HCT116 (cell line): ENCODE data around the gene DHRS13. TPM values are rescaled to one million over a fixed set of nuclear protein-coding genes. Genes with fewer than 3 reads are reported as not detected.

Experiments
- ATAC-seq: fragments of 200-7000 bp; cut with Tn5 transposase; 2 replicates; pipeline ENCODE4 v1.9.1; 2020; ENCODE audit warnings: mild to moderate bottlenecking, moderate library complexity
- BruUV-seq: library from RNA; stranded (reverse); fragments of 400-500 nt; replicated peaks from 2 replicates; lab custom pipeline; 2021; lab: Mats Ljungman, UMichigan
- CTCF ChIA-PET: fragments of 300-600 bp; sonication (Branson Sonifier 250); formaldehyde crosslinking; loops from one replicate; lab custom pipeline; 2021; ENCODE audit warnings: antibody characterized with exemption; lab: Charles Lee
- POLR2A ChIA-PET: fragments of 300-600, 350-600 bp; sonication (Branson Sonifier 250); formaldehyde crosslinking; loops from one replicate; lab custom pipeline; 2021; ENCODE audit warnings: antibody characterized with exemption; lab: Charles Lee
- RAD21 ChIA-PET, 2 experiments: fragments of 300-600 bp; sonication (Branson Sonifier 250); formaldehyde crosslinking; loops; one replicate each; lab custom pipeline; 2023; ENCODE audit warnings: low total read pairs in 2 of 2; ENCODE audit not compliant: uncharacterized antibody in 2 of 2, unreplicated experiment in 2 of 2, low non-redundant PET in 1 of 2; lab: Charles Lee
- DNase-seq: peaks from one replicate; pipeline ENCODE4 v3.0.0-alpha.2; 2010; ENCODE audit warnings: low read depth, low spot score
- H2AFZ ChIP-seq: fragments of 200-600 bp; shearing (Covaris generic), sonication (generic); 2 replicates; pipeline ENCODE4 v1.6.1; 2017; ENCODE audit warnings: low read depth, mixed run types, mixed read lengths, antibody characterized with exemption, low read length; ENCODE audit not compliant: poor library complexity, severe bottlenecking
- H3K27ac ChIP-seq: 2 replicates; pipeline ENCODE4 v1.5.1; 2012; ENCODE audit warnings: low read depth, low read length
- H3K27me3 ChIP-seq: fragments of 200-600 bp; sonication (generic); 2 replicates; pipeline ENCODE4 v1.6.1; 2016; ENCODE audit warnings: mixed run types, low read length, mixed read lengths; ENCODE audit not compliant: insufficient read depth
- H3K36me3 ChIP-seq, 2 experiments: fragments of 200-500 bp in 1 of 2; fragments of 200-600 bp in 1 of 2; sonication (Bioruptor generic) in 1 of 2; sonication (generic) in 1 of 2; 2 replicates each; pipeline versions ENCODE4 v1.5.1 to v1.6.1; 2014 to 2016; ENCODE audit warnings: low read length in 2 of 2, inconsistent platforms in 1 of 2, mixed read lengths in 1 of 2, mixed run types in 1 of 2; ENCODE audit not compliant: insufficient read depth in 2 of 2, control insufficient read depth in 1 of 2
- H3K4me1 ChIP-seq, 2 experiments: fragments of 200-600 bp in 1 of 2; sonication (generic) in 1 of 2; 2 replicates each; pipeline versions ENCODE4 v1.5.1 to v1.6.1; 2012 to 2017; ENCODE audit warnings: low read length in 2 of 2, inconsistent platforms in 1 of 2, mild to moderate bottlenecking in 1 of 2, mixed read lengths in 1 of 2, mixed run types in 1 of 2, moderate library complexity in 1 of 2; ENCODE audit not compliant: insufficient read depth in 2 of 2, control insufficient read depth in 1 of 2
- H3K4me2 ChIP-seq: fragments of 200-600 bp; sonication (generic); 2 replicates; pipeline ENCODE4 v1.6.1; 2017; ENCODE audit warnings: mixed run types, low read length, mixed read lengths
- H3K4me3 ChIP-seq, 2 experiments: fragments of 200-600 bp in 1 of 2; sonication (generic) in 1 of 2; replicated peaks in 1 of 2; 2 replicates each; pipeline ENCODE4 v1.5.1; 2011 to 2016; ENCODE audit warnings: low read length in 2 of 2, control low read depth in 1 of 2, low read depth in 1 of 2, mild to moderate bottlenecking in 1 of 2, mixed read lengths in 1 of 2, mixed run types in 1 of 2
- H3K79me2 ChIP-seq: fragments of 200-600 bp; sonication (generic); 2 replicates; pipeline ENCODE4 v1.6.1; 2017; ENCODE audit warnings: mild to moderate bottlenecking, mixed run types, low read length, moderate library complexity, mixed read lengths; ENCODE audit not compliant: insufficient read depth
- H3K9ac ChIP-seq: fragments of 200-600 bp; sonication (generic); 2 replicates; pipeline ENCODE4 v1.6.1; 2016; ENCODE audit warnings: low read length, mixed read lengths
- H3K9me2 ChIP-seq: fragments of 200-600 bp; sonication (generic), shearing (Covaris generic); 2 replicates; pipeline ENCODE4 v1.6.1; 2017; ENCODE audit warnings: mixed run types, mild to moderate bottlenecking, moderate library complexity; ENCODE audit not compliant: insufficient read depth
- H3K9me3 ChIP-seq, 2 experiments: fragments of 200-500 bp in 1 of 2; fragments of 200-600 bp in 1 of 2; sonication (Bioruptor generic) in 1 of 2; sonication (generic) in 1 of 2; 2 replicates each; pipeline ENCODE4 v1.6.1; 2014 to 2017; ENCODE audit warnings: low read length in 2 of 2, mixed read lengths in 2 of 2, inconsistent platforms in 1 of 2, low read depth in 1 of 2, mild to moderate bottlenecking in 1 of 2, mixed run types in 1 of 2, moderate library complexity in 1 of 2; ENCODE audit not compliant: control insufficient read depth in 1 of 2, insufficient read depth in 1 of 2
- H4K20me1 ChIP-seq: fragments of 200-600 bp; sonication (generic), shearing (Covaris generic); 2 replicates; pipeline ENCODE4 v1.6.1; 2017; ENCODE audit warnings: mixed run types, mild to moderate bottlenecking, moderate library complexity; ENCODE audit not compliant: insufficient read depth
- CBX3 ChIP-seq: IDR thresholded peaks from 2 replicates; pipeline ENCODE4 v1.6.1; 2012; ENCODE audit warnings: low read depth
- EZH2phosphoT487 ChIP-seq: fragments of 200-600 bp; IDR thresholded peaks from 2 replicates; pipeline ENCODE4 v1.6.1; 2018; ENCODE audit warnings: antibody characterized with exemption, borderline replicate concordance
- JUND ChIP-seq: IDR thresholded peaks from 2 replicates; pipeline ENCODE4 v1.6.1; 2012
- RAD21 ChIP-seq: IDR thresholded peaks from 2 replicates; pipeline ENCODE4 v1.6.1; 2012; ENCODE audit warnings: low read depth, mild to moderate bottlenecking
- ZFX ChIP-seq: fragments of 450-650 bp; IDR thresholded peaks from 2 replicates; pipeline ENCODE4 v1.6.1; 2017
- ZNF274 ChIP-seq: fragments of 200-500 bp; sonication (Bioruptor generic); IDR thresholded peaks from 2 replicates; pipeline ENCODE4 v1.6.1; 2014; ENCODE audit warnings: mild to moderate bottlenecking, low read depth, low read length, inconsistent platforms
- intact Hi-C: fragments of 100-400 bp; cut with micrococcal nuclease; formaldehyde crosslinking; loops from 2 replicates; pipeline ENCODE4 v1.10.0; 2022
- total RNA-seq: library from RNA; stranded (reverse); gene quantifications from one replicate; pipeline ENCODE4 v1.2.1, GENCODE V29; 2021; ENCODE audit not compliant: unreplicated experiment
- TF ChIP-seq, protein P1 (sequence below): IDR thresholded peaks from 2 replicates; pipeline ENCODE4 v1.6.1; 2012
- TF ChIP-seq, protein P2 (sequence below), 3 experiments: fragments of 200-600 bp in 1 of 3; sonication (generic) in 1 of 3; IDR thresholded peaks in 2 of 3; conservative IDR thresholded peaks in 1 of 3; 2 replicates each; pipeline ENCODE4 v1.5.1; 2012 to 2017; ENCODE audit warnings: low read depth in 2 of 3, low read length in 2 of 3, antibody characterized with exemption in 1 of 3, borderline replicate concordance in 1 of 3, control low read depth in 1 of 3, mild to moderate bottlenecking in 1 of 3, mixed read lengths in 1 of 3, mixed run types in 1 of 3, moderate library complexity in 1 of 3; ENCODE audit not compliant: insufficient read depth in 1 of 3

DHRS13 gene
- total RNA-seq, 1 experiment from 2014 or later: 13.5 TPM

DNA sequence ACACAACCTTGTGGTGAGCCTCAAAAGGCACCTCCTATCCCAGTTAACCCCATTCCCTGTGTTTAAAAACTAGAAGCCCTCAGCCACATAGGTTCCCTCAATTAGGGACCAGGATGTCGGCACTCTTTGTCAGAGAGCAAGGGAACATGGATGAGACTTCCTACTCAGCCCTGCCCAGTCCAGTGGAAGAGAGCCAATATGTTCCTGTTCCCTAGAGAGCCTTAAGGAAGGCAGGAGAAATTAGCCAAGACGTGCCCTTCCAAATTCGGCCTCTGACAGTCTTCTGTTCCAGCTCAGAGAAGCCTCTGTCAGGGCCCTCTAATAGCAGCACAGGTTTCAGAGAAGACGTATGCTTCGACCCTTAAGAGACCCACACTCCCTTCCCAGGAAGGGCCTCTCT lies 14.6 kb upstream of the DHRS13 start (continued):
- TF ChIP-seq ZNF274 (no peak), ZFX (no peak), CBX3 (no peak)
- TF ChIP-seq, protein P1, sequence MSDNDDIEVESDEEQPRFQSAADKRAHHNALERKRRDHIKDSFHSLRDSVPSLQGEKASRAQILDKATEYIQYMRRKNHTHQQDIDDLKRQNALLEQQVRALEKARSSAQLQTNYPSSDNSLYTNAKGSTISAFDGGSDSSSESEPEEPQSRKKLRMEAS: no peak

DNA sequence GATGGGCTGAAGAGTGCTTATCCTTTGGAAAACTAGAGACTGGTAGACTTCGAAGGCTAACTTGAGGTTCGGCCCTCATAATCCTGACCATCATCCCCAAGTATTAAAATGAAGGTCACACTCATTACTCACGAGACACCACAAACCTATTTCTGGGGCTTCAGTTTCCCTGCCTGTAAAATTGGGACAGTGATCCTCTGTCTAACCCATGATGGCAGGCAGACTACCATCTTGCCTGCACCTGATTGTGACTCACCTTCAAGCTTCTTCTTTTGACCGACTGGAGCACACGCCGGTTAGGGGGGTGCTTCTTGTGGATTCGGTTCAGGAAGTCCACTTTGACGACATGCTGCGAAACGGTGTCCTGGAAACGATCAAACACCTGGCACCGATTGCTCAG lies 14.2 kb upstream of the DHRS13 start:
- H2AFZ ChIP-seq: no peak overlapping the region
- H3K27me3 ChIP-seq: no peaks in the 10 kb centered on the region
- POLR2A ChIA-PET: no interaction called here
- H3K9me3 ChIP-seq: no peaks in the 10 kb centered on the region
- no peaks in the 10 kb centered on the region for H4K20me1 ChIP-seq
- DNase-seq: no peak
- no peaks in the 10 kb centered on the region for H3K9me2 ChIP-seq
- no peak overlapping the region for H3K9ac ChIP-seq
- no TSS peak for BruUV-seq
- no peak overlapping the region for H3K4me3 ChIP-seq
- no peak overlapping the region for H3K27ac ChIP-seq
- intact Hi-C loops: no loop called here
- H3K79me2 ChIP-seq: no peaks in the 10 kb centered on the region
- TF ChIP-seq JUND (no peak), EZH2phosphoT487 (no peak)
- RAD21 ChIA-PET: no interaction called here
- no peak for ATAC-seq
- peaks cover 71 to 72% of the 10 kb centered on the region in 2 experiments for H3K36me3 ChIP-seq
- H3K4me1 ChIP-seq: no peaks in the 10 kb centered on the region
- CTCF ChIA-PET: interaction anchor here (1.0 to 1.8 kb wide), 4 partner anchors 10 to 190 kb away, joined by 3 to 16 read pairs (median 4); no protein-coding TSS in a partner anchor
- H3K4me2 ChIP-seq: no peak overlapping the region

DNA sequence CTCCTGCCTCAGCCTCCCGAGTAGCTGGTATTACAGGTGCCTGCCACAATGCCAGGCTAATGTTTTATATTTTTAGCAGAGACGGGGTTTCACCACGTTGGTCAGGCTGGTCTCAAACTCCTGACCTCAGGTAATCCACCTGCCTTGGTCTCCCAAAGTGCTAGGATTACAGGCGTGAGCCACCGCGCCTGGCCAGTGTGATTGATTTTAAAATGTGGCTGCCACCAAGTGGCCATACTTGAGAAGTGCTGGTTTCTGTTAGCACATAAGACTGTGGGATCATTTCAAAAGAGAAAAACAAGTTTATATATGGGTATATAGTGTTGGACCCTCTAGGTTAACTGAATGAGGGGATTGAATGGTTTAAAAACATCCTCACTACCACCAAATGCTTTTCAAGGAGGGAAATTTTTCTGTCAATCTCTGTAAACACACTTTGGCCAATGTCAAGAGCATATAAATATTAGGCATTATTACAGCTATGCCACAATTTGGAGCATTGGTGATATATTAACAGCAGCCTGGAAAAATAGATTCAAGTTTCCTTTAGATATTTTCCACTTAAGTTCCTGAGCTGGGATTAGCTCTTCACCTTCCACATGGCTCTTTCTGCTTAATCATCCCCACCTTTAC lies 13.5 kb upstream of the DHRS13 start:
- POLR2A ChIA-PET: no interaction called here
- H3K4me2 ChIP-seq: no peak overlapping the region
- no peak overlapping the region for H3K9ac ChIP-seq
- TF ChIP-seq, protein P2, sequence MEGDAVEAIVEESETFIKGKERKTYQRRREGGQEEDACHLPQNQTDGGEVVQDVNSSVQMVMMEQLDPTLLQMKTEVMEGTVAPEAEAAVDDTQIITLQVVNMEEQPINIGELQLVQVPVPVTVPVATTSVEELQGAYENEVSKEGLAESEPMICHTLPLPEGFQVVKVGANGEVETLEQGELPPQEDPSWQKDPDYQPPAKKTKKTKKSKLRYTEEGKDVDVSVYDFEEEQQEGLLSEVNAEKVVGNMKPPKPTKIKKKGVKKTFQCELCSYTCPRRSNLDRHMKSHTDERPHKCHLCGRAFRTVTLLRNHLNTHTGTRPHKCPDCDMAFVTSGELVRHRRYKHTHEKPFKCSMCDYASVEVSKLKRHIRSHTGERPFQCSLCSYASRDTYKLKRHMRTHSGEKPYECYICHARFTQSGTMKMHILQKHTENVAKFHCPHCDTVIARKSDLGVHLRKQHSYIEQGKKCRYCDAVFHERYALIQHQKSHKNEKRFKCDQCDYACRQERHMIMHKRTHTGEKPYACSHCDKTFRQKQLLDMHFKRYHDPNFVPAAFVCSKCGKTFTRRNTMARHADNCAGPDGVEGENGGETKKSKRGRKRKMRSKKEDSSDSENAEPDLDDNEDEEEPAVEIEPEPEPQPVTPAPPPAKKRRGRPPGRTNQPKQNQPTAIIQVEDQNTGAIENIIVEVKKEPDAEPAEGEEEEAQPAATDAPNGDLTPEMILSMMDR (IDR thresholded peaks at IDR 0.05 in 2 of 3, conservative IDR thresholded peaks at IDR 0.05 in 1 of 3; ENCODE audit: borderline replicate concordance in 1 of 3, insufficient read depth in 1 of 3, low read depth in 2 of 3, low read length in 2 of 3): peak; percentile 52 to 65 (median 62); a peak in 5 of 6 replicates
- peak; percentile 72 for TF ChIP-seq RAD21
- TF ChIP-seq, protein P1: no peak
- TF ChIP-seq, all 23 proteins: peak for 2
- intact Hi-C loops: loop anchor here (1.0 kb wide), 2 partner anchors 153 to 189 kb away; no protein-coding TSS in a partner anchor
- no peaks in the 10 kb centered on the region for H4K20me1 ChIP-seq
- DNase-seq: peak; percentile 13
- H3K4me3 ChIP-seq: no peak overlapping the region
- CTCF ChIA-PET: interaction anchor here (1.0 to 1.8 kb wide), 3 partner anchors 37 to 189 kb away, joined by 3 to 16 read pairs (median 4); no protein-coding TSS in a partner anchor
- H3K79me2 ChIP-seq: no peaks in the 10 kb centered on the region
- no peaks in the 10 kb centered on the region for H3K9me2 ChIP-seq
- peak; percentile 88 for ATAC-seq
- peaks cover 70 to 72% of the 10 kb centered on the region in 2 experiments for H3K36me3 ChIP-seq
- no peak overlapping the region for H3K27ac ChIP-seq
- RAD21 ChIA-PET: no interaction called here
- no peaks in the 10 kb centered on the region for H3K4me1 ChIP-seq
- no TSS peak for BruUV-seq
- no peaks in the 10 kb centered on the region for H3K9me3 ChIP-seq
- no peaks in the 10 kb centered on the region for H3K27me3 ChIP-seq
- H2AFZ ChIP-seq: no peak overlapping the region
